ENCODE data around the gene ATP1B1.

ATP1B1 gene

DNA sequence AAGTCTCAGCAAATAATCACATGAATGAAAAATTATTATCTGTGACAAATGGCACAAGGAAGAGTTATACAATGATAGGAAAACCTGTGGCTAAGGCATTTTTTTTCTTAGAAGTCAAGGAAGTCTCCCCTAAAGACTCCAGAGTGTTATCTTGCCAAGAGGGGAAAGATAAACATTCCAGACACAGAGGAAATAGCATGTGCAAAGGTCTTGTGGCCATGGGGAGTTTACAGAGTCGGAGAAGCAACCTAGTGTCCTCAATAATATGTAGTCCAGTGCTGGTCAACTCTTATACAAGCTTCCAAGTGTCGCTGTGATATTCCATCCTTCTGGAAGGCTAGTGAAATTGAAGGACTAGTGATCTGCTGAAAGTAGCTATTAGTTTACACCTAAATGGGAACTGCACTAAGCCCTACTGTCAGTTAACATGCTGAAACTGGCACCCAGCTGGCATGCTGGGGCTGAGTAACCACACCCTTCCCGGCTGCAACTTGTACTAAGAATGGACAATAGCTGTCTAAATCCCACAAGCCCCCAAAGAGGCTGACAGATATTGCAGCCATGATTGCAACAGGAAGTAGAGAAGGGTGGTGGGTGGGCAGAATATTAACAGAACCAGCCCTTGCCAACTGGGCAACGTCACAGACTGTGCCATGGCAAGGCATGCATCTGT, 11.5 kb upstream of the ATP1B1 start:
- no peak for DNase-seq (ENCODE audit: low read depth in 2 of 3, low spot score in 1 of 3)

DNA sequence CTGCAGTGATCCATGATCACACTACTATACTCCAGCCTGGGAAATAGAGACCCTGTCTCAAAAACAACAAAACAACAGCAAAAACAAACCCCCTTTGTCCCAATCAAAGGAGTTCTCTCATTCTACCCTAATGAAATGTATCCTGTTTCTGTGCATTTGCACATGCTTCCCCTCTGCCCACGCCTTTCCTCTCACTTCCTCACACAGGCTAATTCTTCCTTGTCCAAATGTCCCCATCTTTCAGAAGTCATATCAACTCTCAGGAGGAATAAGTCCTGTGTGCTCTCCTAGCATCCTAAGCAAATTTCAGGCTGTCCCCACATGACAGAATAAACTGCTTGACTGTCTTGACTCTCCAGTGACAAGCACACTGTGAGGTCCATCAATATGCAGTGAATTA, 8.1 kb upstream of the ATP1B1 start:
- no peak for DNase-seq (ENCODE audit: low read depth in 2 of 3, low spot score in 1 of 3)

DNA sequence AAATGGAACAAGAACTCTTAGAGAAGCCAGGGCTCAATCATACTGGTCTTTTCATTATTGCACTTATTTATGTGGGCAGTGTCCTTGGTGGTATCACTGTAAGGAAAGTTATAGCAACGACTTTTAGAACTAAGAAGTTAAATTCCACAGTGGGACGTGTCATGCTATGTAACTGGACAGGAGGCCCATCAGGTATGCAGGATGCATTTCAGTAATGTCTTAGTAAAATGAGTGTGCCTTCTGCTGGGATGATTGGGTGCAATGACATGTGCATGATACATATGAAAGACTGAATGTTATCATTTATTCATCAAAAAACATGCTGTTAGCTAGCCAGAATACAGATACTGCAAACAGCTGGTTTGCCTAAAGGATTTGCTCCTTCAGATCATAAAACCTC, 6.9 kb upstream of the ATP1B1 start:
- DNase-seq (ENCODE audit: low read depth in 2 of 3, low spot score in 1 of 3): no peak

DNA sequence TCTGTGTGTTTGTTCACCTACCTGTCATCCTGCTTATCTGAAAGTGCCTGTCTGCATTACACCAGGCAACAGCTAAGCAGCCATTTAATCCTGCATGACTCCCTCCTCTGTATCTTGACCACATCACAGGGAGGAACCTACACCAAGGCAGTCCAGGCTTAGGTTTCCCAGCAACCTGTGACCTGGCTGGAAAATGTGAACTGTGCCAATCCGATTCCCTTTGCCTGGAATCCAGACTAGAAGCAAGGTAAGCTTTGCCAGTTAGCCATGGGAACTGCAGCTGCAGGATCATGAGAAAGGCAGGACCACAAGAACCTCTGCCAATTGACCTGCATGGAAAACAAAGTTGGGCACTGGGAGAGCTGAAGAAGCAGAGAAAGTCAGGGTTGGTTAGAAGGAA, 6.3 kb upstream of the ATP1B1 start:
- DNase-seq (ENCODE audit: low read depth in 2 of 3, low spot score in 1 of 3): no peak

DNA sequence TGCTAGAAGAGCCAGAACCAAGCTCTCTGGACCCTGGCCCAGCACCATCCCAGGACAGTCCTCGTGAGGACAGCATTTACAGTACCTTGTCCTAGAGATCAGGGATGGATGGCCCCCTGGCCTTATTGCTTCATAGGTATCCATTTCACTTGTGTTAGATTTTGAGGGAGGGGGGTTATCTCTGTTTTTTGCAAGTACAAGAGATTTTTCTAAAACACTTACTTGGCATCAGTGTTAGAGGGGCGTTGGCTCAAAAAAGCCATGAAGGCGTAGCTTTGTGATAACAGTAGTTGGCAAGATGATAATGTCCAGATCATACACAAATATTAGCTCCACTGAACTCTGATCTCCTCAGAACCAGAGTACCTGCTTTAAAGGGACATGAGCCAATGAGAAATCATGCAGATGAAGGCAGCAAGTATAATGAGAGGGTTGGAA, 5.8 kb upstream of the ATP1B1 start:
- no peak for DNase-seq (ENCODE audit: low read depth in 2 of 3, low spot score in 1 of 3)

DNA sequence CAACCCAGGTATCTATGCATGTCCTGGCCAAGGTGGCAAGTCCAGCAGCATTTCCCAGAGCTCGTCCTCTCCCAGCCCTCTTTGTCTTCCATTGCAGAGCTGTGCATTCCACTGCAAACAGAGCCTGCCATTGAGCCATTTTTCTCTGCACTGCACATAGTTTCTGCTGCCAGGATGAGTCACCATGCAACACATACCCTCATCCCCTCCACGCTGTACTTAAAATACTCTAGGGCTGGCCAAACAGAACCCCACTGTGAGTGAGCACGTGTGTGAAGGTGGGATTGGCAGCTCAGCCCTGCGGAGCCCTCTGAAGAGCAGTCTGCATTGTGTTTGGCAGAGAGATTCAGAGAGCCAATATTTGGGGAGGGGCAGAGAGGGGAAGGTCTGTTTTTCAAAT, 3.9 kb upstream of the ATP1B1 start:
- DNase-seq (ENCODE audit: low read depth in 2 of 3, low spot score in 1 of 3): no peak

DNA sequence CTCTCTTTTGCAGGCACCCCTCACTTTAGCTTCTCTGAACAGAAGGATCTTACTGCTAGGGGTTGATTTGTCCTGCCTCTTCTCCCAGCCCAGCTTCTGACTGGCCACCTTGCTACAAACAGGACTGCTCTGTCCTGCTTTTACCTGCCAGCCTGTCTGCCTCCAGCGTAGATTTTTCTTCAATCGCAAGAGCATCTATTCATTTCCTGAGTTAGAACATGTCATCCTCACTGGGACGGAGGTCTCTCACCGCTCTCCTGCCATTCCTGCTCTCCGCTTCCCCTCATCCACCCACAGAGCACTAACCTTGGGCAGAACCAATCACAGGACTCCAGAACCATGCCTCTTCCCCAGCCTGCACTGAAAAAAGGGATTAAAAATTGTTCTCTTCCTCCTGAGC, 3.5 kb upstream of the ATP1B1 start:
- DNase-seq (ENCODE audit: low read depth in 2 of 3, low spot score in 1 of 3): no peak

DNA sequence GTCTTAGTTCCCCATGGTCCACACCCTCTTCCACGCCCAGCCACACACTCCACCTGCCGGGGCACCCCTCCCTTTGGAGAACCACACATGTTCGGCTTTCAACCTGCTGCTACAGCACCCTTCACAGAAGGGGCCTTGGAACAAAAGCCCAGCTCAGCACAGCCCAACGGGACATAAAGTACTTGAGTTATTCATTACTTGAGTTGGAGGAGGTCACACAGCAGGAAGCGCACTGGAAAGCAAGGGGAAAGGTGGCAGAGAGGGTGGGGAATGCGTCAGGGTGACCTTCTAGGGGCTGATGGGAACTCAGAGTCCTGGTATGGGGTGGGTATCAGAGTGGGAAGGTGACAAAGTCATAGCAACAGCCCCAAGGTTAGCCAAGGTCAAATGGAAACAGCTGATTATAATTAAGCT, 3.0 kb upstream of the ATP1B1 start:
- no peak for DNase-seq (ENCODE audit: low read depth in 2 of 3, low spot score in 1 of 3)

DNA sequence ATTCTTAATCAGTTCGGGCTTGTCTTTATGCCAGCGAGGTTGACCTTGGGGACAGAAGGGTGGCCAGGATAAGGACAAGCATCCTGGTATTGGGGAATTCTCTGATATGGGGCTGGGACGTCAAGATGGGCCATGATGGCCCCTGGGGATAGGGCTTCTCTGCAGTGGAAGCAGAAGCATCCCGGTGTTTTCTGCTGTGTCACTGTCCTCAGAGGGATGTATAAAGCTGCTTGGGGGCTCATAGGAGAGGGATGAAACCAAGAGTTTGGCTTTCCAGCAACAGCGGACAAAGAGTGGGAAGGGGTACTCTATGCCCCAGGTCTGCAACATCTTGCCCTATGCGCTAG, 1.4 kb upstream of the ATP1B1 start:
- DNase-seq (ENCODE audit: low read depth in 2 of 3, low spot score in 1 of 3): no peak

DNA sequence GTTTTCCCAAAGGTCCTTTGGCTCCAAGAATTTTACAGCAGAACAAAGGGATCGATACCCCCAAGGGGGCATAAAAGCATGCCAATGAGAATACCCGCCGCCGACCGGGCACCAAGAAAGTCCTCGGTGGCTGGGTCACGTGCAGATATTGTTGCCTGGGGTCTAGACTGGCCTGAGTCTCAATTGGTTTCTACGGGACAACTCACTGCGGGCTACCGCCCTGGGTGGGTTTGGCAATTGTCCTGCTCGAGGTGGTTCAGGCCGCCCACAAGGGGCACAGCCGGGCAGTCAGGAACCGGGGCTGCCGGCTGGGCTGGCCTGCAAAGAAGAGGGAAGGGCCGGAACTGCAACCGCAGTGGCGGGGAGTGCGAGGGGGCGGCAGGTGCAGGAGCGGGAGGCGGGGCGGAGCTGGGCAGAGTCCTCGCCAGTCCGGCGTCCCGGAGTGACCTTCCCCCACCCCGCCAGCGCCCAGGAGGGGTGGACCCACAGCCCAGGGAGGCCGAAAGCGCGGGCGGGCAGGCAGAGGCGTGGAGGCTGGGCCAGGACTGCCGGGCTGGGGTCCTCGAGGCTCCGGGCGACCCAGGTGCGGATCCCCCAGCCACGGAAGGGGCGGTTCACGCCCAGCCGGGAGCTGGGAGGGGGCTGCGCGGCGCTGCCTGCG, 926 bp upstream of the ATP1B1 start:
- no peak for DNase-seq (ENCODE audit: low read depth in 2 of 3, low spot score in 1 of 3)

DNA sequence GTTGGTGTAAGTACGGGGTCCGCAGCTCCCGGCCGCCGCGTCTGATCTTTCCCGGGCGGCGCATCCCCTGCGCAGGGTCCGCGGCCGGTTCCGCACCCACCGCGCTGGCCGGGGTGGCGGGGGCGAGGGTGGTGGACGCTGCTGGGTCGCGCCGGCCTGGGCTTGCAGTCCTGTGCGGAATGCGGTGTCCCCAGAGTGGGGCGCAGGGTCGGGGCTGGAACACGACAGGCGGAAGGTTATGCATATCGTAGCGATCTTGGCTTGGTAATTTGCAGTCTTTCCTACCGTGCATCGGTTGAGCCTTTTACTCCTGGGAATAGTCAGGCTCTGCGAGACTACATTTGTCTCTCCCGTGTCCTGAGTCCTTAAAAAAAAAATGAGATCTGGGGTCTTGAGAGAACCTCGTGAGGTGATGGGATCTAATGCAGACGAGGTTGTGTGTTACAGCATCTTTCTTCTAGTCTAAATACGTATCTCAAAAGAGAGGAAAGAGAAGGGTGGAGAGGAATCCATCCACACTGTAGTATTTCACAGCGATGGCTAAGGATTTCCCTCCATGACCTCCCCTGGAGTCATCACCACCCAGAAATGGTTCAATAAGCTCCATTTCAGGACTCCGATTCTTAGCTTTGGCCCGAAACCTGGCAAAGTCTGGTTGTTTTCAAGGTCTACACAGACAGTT, 572 bp downstream of the ATP1B1 start:
- DNase-seq (ENCODE audit: low read depth in 2 of 3, low spot score in 1 of 3): no peak

DNA sequence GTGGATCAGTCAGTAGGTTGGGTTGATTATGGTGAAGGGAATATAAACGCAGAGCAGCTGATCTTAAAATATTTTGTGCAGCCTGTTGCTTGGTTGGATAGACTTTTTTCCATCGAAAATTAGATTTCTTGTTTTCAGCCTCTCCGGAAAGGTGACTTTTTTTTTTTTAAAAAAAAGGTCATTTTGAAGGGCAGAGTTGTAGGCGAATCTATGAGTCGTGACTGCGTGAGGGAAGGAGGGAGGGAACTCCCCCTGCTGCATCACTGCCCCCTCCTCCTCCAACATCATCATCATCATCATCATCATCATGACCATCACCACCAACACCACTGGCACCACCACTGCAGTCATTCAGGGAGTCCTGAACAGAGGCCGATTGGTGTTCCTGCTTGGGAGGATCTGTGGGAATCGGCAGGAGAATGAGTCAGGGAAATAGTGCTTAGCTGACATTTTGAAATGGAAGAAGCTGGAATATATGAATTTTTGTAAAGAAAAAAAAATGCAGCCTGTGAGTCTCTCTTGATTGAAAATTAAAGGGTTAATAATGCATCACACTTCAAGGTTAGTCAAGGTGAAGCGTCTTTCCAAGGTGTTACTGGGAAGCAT, 1.2 kb downstream of the ATP1B1 start:
- DNase-seq (ENCODE audit: low read depth in 2 of 3, low spot score in 1 of 3): peak in 1 of 3 donors; percentile 14

DNA sequence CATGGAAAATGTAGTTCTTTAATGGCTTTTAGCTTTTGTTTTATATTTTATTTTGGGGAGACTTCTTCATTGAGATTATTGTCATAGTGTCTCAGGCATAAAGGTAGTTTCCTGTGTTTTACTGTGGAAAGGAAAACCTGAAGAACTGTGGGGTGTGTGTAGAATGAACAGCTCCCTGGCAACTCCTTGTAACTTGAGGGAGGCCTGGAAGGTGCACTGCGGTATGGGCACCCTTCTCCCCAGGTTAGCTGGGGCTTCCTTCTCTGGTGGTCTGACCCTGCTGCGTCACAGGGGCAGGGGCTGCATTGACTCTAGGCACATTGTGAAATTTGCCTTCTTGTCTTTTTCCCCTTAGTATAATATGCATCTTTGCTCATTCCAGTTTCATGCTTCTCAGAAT, 1.7 kb downstream of the ATP1B1 start:
- DNase-seq (ENCODE audit: low read depth in 2 of 3, low spot score in 1 of 3): no peak

DNA sequence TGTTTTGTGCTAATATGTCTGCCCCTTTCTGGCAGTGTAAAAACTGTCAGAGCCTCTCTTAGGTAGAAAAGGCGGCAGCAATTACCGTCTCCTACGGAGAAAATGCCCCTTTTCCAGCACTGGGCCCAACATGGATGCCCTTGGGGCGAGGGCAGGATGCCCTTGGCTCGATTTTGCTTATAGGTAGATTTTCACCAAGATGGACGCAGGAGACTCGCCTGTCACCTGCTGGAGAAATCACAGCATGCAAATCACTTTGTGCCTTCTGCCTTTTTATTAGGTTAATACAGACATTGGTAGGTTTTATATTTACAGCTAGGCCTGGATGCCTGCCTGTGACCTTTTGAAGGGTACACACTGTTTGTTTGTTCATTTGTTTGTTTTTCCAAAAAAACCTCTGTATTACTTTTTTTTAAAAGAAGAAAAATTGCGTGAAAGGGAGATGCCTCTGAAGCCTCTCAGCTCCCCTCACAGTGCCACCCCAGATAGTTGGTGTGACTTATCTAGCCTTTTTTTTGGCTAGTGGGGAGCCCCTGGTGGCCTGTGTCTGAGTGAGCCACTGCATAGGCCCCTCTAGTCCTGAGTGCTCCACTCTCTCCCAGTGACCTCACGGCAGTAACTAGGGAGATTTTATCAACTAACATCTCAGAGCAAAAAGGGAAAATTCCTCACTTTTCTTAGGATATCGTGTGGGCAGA, 2.5 kb downstream of the ATP1B1 start:
- DNase-seq (ENCODE audit: low read depth in 2 of 3, low spot score in 1 of 3): no peak

DNA sequence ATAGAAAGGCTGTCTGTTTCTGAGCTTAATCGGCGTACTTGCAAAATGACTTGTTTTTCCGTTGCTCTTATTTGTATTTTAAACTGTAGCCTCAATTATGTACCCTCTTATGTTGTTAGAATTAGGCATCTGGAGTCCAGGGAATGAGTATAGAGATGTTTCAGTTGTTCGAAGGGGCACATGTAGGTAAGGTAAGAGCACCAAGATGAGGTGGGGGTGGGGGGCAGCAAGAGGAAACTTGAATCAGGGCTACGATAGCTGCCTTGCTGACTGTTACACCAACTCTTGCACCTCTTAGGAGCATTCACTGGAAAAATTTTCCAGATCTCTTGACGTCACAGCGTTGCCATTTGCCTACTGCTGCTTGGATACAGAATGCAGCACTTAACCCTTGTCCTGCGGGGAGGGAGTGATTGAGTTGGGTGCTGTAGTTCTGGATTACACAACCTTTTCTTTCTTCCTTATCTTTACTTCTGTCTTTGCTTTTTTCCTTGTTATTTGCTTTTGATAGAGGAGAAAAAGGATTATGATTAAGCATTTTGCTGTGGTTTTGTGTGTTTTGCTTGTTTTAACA, 3.2 kb downstream of the ATP1B1 start:
- DNase-seq (ENCODE audit: low read depth in 2 of 3, low spot score in 1 of 3): no peak

DNA sequence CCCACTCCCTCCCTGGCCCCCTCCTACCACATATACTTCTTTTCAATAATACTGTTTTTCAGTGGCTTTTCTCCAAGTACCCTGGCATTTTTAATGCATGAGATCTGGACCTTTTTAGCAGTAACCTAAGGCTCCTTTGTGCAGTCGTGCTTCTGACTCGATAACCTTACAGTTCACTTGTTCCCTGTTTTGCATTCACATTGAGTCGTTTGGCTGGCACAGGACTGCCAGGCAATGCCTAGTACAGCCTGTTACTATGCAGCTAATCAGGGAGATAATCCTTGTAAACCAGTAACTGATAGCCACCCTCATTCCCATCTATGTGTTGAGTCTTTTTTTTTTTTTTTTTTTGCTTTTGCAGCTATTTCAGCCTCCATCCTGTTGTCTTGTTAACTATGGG, 3.7 kb downstream of the ATP1B1 start:
- no peak for DNase-seq (ENCODE audit: low read depth in 2 of 3, low spot score in 1 of 3)

DNA sequence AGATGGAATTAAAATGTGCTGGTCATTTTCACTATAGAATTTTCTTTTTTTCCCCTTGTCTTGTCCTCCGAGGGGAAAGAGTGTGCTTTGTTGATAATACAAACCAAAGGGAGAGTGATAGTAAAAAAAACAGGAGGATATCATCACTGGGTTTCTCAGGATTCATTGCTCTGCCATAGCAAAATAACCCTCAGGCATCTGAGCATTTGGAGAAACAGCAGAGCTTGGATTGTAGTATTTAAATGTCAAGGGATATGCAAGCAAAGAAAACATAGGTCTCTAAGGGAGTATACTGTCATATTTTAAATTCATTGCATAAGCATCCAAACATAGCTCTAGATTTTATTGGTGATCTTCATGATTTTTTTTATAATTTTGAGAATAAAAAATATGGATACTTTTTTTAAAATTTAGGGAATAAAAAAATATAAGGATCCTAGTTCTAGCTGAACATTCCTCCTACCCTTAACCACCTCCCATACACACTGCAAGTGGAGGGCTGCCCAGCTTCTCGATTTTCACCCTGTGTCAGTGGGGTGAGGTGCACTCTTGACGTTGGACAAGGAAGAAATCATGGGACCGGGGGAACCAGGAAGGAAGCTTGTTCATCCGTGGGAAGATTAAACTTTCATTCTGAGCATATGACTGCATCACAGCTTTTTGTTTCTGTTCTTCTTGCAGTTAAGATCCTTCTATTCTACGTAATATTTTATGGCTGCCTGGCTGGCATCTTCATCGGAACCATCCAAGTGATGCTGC, 4.4 kb downstream of the ATP1B1 start:
- no peak for DNase-seq (ENCODE audit: low read depth in 2 of 3, low spot score in 1 of 3)

DNA sequence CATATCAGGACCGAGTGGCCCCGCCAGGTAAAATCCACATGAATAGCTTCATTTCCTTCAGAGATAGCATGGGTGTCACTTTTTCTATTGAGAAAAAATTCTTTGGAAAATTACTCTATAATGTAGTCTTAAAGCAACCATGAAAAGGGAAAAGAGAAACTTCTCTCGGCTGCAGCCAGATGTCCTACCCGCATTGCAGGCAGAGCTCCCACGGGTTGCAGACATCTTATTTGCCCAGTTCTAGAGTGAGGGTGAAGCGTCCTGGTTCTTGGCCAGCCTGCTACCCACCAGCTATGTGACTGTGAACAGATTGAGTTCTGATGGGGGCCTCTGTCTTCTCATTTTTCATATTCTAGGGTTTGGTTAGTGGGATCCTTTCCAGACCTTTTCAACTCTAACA, 5.0 kb downstream of the ATP1B1 start:
- no peak for DNase-seq (ENCODE audit: low read depth in 2 of 3, low spot score in 1 of 3)

DNA sequence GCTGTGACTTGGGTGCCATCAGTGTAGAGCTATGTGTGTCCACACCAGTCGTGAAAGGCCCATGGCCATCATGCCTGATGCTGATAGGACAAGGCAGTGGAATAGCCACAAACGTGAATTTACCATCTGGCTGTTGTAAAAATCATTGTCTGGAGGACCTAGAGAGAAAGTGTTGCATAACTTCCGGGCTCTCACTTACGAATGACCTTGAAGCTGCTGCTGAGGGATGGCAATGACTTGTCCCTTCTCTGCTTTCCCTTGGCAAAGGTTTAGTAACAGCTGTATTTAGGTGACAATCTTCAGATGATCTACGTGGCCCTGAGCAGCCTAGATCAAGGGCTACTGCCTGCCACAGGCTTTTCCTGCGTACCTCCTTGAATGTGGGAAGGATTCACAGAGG, 5.8 kb downstream of the ATP1B1 start:
- DNase-seq (ENCODE audit: low read depth in 2 of 3, low spot score in 1 of 3): no peak

DNA sequence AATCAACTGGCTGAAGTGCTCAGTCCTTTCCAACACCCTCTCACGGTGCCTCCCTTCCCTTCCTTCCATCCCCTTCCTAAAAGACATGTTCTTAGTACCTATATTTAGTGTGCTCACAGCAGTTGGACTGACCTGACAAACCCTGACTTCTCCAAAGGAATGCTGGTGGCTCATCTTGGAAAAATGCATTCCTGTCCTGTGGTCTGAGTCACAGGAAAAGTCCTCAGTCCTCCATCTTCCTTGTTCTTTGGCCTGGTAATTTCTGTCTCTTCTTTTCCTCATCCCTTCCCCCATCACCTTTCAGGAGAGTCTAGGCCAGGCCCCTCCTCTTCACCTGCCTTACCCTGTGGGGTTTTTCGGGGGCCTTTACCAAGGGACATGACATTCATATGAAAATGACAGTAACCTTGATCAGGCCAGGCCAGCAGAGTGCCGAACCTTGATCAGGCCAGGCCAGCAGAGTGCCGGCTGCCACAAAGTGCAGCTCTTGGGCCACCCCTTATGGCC, 7.2 kb downstream of the ATP1B1 start:
- DNase-seq (ENCODE audit: low read depth in 2 of 3, low spot score in 1 of 3): no peak
